GM23338 (cell line): ENCODE measurements around the gene ZCCHC2.

ENCODE experiments used
- CTCF ChIP-seq, 2 experiments: fragments of 200-600 bp in 1 of 2; sonication (generic) in 1 of 2; conservative IDR thresholded peaks; 2 replicates each; pipeline versions ENCODE4 v1.5.1 to v1.6.1; 2016 to 2017; ENCODE audit warnings: antibody characterized with exemption in 2 of 2, low read depth in 2 of 2, mild to moderate bottlenecking in 2 of 2, moderate library complexity in 1 of 2
- EZH2 ChIP-seq: fragments of 200-600 bp; sonication (generic); IDR thresholded peaks from one replicate; pipeline ENCODE4 v1.8.0; 2017; ENCODE audit warnings: antibody characterized with exemption, mild to moderate bottlenecking, low read depth; ENCODE audit not compliant: unreplicated experiment
- EZH2phosphoT487 ChIP-seq: fragments of 200-600 bp; sonication (generic); IDR thresholded peaks from one replicate; pipeline ENCODE4 v1.8.1; 2018; ENCODE audit warnings: antibody characterized with exemption; ENCODE audit not compliant: unreplicated experiment
- POLR2AphosphoS5 ChIP-seq: IDR thresholded peaks from 2 replicates; pipeline ENCODE4 v1.6.1; 2016; ENCODE audit warnings: antibody characterized with exemption, low read depth
- STAT1 ChIP-seq: IDR thresholded peaks from one replicate; pipeline ENCODE4 v1.6.1; 2016; ENCODE audit warnings: antibody characterized with exemption; ENCODE audit not compliant: unreplicated experiment
- ZNF114 ChIP-seq: fragments of 250-450 bp; sonication (Bioruptor Pico); IDR thresholded peaks from 2 replicates; pipeline ENCODE4 v1.5.0; 2020; ENCODE audit warnings: mild to moderate bottlenecking, moderate library complexity
- TF ChIP-seq, protein P1 (sequence below): IDR thresholded peaks from one replicate; pipeline ENCODE4 v1.6.1; 2018; ENCODE audit warnings: antibody characterized with exemption; ENCODE audit not compliant: unreplicated experiment

DNA sequence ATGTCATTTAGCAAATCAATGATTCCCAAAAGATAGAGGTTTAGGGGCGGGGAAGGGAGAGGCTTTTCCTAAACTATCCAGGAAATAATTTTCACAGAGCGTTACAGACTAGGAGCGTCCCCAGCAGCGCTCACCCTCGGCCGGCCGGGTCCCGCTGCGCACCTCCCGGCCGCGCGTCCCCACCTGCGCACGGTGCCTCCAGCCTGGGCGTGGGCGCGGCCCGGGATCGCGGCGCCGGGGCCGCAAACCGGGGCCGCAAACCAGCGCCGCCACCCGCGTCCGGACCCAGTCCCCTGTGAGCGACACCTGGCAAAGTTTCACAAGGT is 684 bp upstream of the ZCCHC2 start:
- TF ChIP-seq CTCF (conservative IDR thresholded peaks at IDR 0.05; ENCODE audit: low read depth in 2 of 2), result no peak
- TF ChIP-seq POLR2AphosphoS5, result no peak
- TF ChIP-seq EZH2phosphoT487, result no peak
- no peak for TF ChIP-seq EZH2
- TF ChIP-seq STAT1, result no peak
- TF ChIP-seq ZNF114, result no peak
- TF ChIP-seq, protein P1, sequence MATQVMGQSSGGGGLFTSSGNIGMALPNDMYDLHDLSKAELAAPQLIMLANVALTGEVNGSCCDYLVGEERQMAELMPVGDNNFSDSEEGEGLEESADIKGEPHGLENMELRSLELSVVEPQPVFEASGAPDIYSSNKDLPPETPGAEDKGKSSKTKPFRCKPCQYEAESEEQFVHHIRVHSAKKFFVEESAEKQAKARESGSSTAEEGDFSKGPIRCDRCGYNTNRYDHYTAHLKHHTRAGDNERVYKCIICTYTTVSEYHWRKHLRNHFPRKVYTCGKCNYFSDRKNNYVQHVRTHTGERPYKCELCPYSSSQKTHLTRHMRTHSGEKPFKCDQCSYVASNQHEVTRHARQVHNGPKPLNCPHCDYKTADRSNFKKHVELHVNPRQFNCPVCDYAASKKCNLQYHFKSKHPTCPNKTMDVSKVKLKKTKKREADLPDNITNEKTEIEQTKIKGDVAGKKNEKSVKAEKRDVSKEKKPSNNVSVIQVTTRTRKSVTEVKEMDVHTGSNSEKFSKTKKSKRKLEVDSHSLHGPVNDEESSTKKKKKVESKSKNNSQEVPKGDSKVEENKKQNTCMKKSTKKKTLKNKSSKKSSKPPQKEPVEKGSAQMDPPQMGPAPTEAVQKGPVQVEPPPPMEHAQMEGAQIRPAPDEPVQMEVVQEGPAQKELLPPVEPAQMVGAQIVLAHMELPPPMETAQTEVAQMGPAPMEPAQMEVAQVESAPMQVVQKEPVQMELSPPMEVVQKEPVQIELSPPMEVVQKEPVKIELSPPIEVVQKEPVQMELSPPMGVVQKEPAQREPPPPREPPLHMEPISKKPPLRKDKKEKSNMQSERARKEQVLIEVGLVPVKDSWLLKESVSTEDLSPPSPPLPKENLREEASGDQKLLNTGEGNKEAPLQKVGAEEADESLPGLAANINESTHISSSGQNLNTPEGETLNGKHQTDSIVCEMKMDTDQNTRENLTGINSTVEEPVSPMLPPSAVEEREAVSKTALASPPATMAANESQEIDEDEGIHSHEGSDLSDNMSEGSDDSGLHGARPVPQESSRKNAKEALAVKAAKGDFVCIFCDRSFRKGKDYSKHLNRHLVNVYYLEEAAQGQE, result no peak
